Central memory CD8-positive, alpha-beta T cell (primary cell): ENCODE data around the gene CHRNA7.

ENCODE experiments used
- ATAC-seq: fragments of 150-1000 bp; cut with Tn5 transposase; replicated peaks from 2 replicates; pipeline ENCODE4 v1.10.0; 2022; ENCODE audit warnings: mild to moderate bottlenecking, moderate FRiP score, moderate number of reproducible peaks; ENCODE audit not compliant: poor library complexity, severe bottlenecking; ENCODE audit errors: extremely low read depth
- DNase-seq, 2 donors: peaks; one replicate each; pipeline ENCODE4 v3.0.0; 2021; ENCODE audit warnings: low spot score in 2 of 2
- H3K27ac Mint-ChIP-seq: one replicate; pipeline ENCODE4 v1.8.0; 2022; ENCODE audit warnings: low read depth, mild to moderate bottlenecking, moderate library complexity, mixed read lengths
- H3K27me3 Mint-ChIP-seq: one replicate; pipeline ENCODE4 v1.8.0; 2022; ENCODE audit warnings: mixed read lengths
- H3K36me3 Mint-ChIP-seq: one replicate; pipeline ENCODE4 v1.8.0; 2022; ENCODE audit warnings: mild to moderate bottlenecking, moderate library complexity, mixed read lengths; ENCODE audit not compliant: insufficient read depth
- H3K4me1 Mint-ChIP-seq: one replicate; pipeline ENCODE4 v1.8.0; 2022; ENCODE audit warnings: mixed read lengths
- H3K4me3 Mint-ChIP-seq: one replicate; pipeline ENCODE4 v1.8.0; 2022; ENCODE audit warnings: mild to moderate bottlenecking, moderate library complexity, mixed read lengths
- H3K9me3 Mint-ChIP-seq: one replicate; pipeline ENCODE4 v1.8.0; 2022; ENCODE audit warnings: mixed read lengths

CHRNA7 gene

GRCh38 chr15:32033186-32033890 is 3.0 kb downstream of the CHRNA7 start:
- Mint-ChIP-seq H3K36me3 (no peaks in the 10 kb centered on the region), H3K9me3 (no peaks in the 10 kb centered on the region), H3K4me1 (no peaks in the 10 kb centered on the region), H3K4me3 (no peak overlapping the region), H3K27me3 (peaks cover 60% of the 10 kb centered on the region), H3K27ac (no peak overlapping the region)
- ATAC-seq (no peak), DNase-seq (no peak)

DNA sequence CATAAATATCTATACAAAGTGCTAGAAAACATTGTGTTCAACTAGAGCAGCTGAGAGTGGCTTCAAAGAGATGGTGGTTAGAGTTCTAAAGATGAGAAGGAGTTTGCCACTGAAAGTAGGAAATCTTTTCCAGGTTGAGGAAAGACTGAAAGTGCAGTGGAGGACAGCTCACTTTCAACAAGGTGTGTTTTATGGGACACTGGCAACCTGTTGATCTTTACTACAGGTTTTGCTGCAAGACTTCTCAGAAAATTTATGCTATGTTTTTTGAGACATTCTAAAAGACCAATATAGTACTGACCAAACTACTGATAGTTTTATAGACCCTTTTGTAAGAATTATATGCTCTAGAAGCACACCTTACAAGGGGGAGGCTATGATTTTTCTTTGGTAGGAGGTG is 3.8 kb downstream of the CHRNA7 start:
- H3K36me3 Mint-ChIP-seq = no peaks in the 10 kb centered on the region
- H3K4me3 Mint-ChIP-seq = no peak overlapping the region
- no peaks in the 10 kb centered on the region for H3K4me1 Mint-ChIP-seq
- H3K9me3 Mint-ChIP-seq = no peaks in the 10 kb centered on the region
- ATAC-seq (no peak), DNase-seq (no peak)
- peaks cover 55% of the 10 kb centered on the region for H3K27me3 Mint-ChIP-seq
- H3K27ac Mint-ChIP-seq = no peak overlapping the region

GRCh38 chr15:32035285-32035684 is 5.0 kb downstream of the CHRNA7 start:
- no peak overlapping the region for H3K4me3 Mint-ChIP-seq
- no peaks in the 10 kb centered on the region for H3K36me3 Mint-ChIP-seq
- no peak overlapping the region for H3K27ac Mint-ChIP-seq
- no peaks in the 10 kb centered on the region for H3K4me1 Mint-ChIP-seq
- ATAC-seq (no peak), DNase-seq (no peak)
- H3K27me3 Mint-ChIP-seq = peaks cover 57% of the 10 kb centered on the region
- no peaks in the 10 kb centered on the region for H3K9me3 Mint-ChIP-seq

GRCh38 chr15:32036971-32037370 is 6.7 kb downstream of the CHRNA7 start:
- Mint-ChIP-seq H3K36me3 (no peaks in the 10 kb centered on the region), H3K4me3 (no peak overlapping the region), H3K4me1 (no peaks in the 10 kb centered on the region), H3K27ac (no peak overlapping the region), H3K27me3 (peaks cover 59% of the 10 kb centered on the region), H3K9me3 (no peaks in the 10 kb centered on the region)
- ATAC-seq (no peak), DNase-seq (no peak)

DNA sequence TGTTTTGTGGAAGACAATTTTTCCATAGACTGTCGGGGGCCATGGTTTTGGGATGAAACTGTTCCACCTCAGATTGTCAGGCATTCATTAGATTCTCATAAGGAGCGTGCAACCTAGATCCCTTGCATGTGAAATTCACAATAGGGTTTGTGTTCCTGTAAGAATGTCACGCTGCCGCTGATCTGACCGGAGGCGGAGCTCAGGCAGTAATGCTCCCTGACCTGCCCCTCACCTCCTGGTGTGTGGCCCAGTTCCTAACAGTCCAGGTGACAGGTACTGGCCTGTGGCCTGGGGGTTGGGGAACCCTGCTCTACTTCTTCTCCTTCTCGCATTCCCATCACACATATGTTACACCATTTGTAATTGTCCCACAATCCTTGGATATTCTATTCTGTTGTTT is 11.0 kb downstream of the CHRNA7 start:
- peaks cover 65% of the 10 kb centered on the region for H3K27me3 Mint-ChIP-seq
- no peak overlapping the region for H3K4me3 Mint-ChIP-seq
- H3K36me3 Mint-ChIP-seq = peaks cover 2% of the 10 kb centered on the region
- no peaks in the 10 kb centered on the region for H3K9me3 Mint-ChIP-seq
- no peaks in the 10 kb centered on the region for H3K4me1 Mint-ChIP-seq
- DNase-seq (no peak), ATAC-seq (no peak)
- no peak overlapping the region for H3K27ac Mint-ChIP-seq

GRCh38 chr15:32042269-32042972 is 12.1 kb downstream of the CHRNA7 start:
- DNase-seq (no peak), ATAC-seq (no peak)
- peaks cover 2% of the 10 kb centered on the region for H3K36me3 Mint-ChIP-seq
- no peak overlapping the region for H3K4me3 Mint-ChIP-seq
- no peaks in the 10 kb centered on the region for H3K4me1 Mint-ChIP-seq
- H3K9me3 Mint-ChIP-seq = no peaks in the 10 kb centered on the region
- H3K27me3 Mint-ChIP-seq = peaks cover 58% of the 10 kb centered on the region
- no peak overlapping the region for H3K27ac Mint-ChIP-seq

GRCh38 chr15:32053719-32054118 is 23.4 kb downstream of the CHRNA7 start:
- peaks cover 62% of the 10 kb centered on the region for H3K27me3 Mint-ChIP-seq
- DNase-seq (no peak), ATAC-seq (no peak)
- H3K4me3 Mint-ChIP-seq = no peak overlapping the region
- no peaks in the 10 kb centered on the region for H3K9me3 Mint-ChIP-seq
- H3K27ac Mint-ChIP-seq = no peak overlapping the region
- no peaks in the 10 kb centered on the region for H3K36me3 Mint-ChIP-seq
- no peaks in the 10 kb centered on the region for H3K4me1 Mint-ChIP-seq

GRCh38 chr15:32057876-32058425 is 27.6 kb downstream of the CHRNA7 start:
- DNase-seq (no peak), ATAC-seq (no peak)
- peaks cover 61% of the 10 kb centered on the region for H3K27me3 Mint-ChIP-seq
- H3K4me1 Mint-ChIP-seq = no peaks in the 10 kb centered on the region
- no peaks in the 10 kb centered on the region for H3K9me3 Mint-ChIP-seq
- H3K4me3 Mint-ChIP-seq = no peak overlapping the region
- no peak overlapping the region for H3K27ac Mint-ChIP-seq
- H3K36me3 Mint-ChIP-seq = peaks cover 2% of the 10 kb centered on the region

GRCh38 chr15:32060706-32061105 is 30.4 kb downstream of the CHRNA7 start:
- no peak overlapping the region for H3K27ac Mint-ChIP-seq
- H3K9me3 Mint-ChIP-seq = no peaks in the 10 kb centered on the region
- ATAC-seq (no peak), DNase-seq (no peak)
- peaks cover 2% of the 10 kb centered on the region for H3K36me3 Mint-ChIP-seq
- no peak overlapping the region for H3K4me3 Mint-ChIP-seq
- peaks cover 38% of the 10 kb centered on the region for H3K27me3 Mint-ChIP-seq
- H3K4me1 Mint-ChIP-seq = no peaks in the 10 kb centered on the region

GRCh38 chr15:32067115-32067514 is 36.8 kb downstream of the CHRNA7 start:
- no peak for DNase-seq
- no peak for ATAC-seq
- peaks cover 24% of the 10 kb centered on the region for H3K9me3 Mint-ChIP-seq
- H3K27me3 Mint-ChIP-seq = peaks cover 8% of the 10 kb centered on the region
- H3K4me3 Mint-ChIP-seq = no peak overlapping the region
- H3K27ac Mint-ChIP-seq = no peak overlapping the region
- no peaks in the 10 kb centered on the region for H3K36me3 Mint-ChIP-seq
- no peaks in the 10 kb centered on the region for H3K4me1 Mint-ChIP-seq

GRCh38 chr15:32089851-32090359 is 59.6 kb downstream of the CHRNA7 start:
- Mint-ChIP-seq H3K4me3 (no peak overlapping the region), H3K9me3 (peaks cover 12% of the 10 kb centered on the region)

GRCh38 chr15:32091505-32092380 is 61.4 kb downstream of the CHRNA7 start:
- Mint-ChIP-seq H3K27ac (no peak overlapping the region), H3K4me1 (no peaks in the 10 kb centered on the region), H3K9me3 (peaks cover 12% of the 10 kb centered on the region), H3K36me3 (peaks cover 2% of the 10 kb centered on the region), H3K4me3 (no peak overlapping the region), H3K27me3 (peaks cover 47% of the 10 kb centered on the region)
- ATAC-seq (no peak), DNase-seq (no peak)

More at GRCh38 chr15:32089851-32090359, 59.6 kb downstream of the CHRNA7 start:
- Mint-ChIP-seq H3K4me1 (no peaks in the 10 kb centered on the region), H3K27me3 (peaks cover 41% of the 10 kb centered on the region), H3K27ac (no peak overlapping the region), H3K36me3 (peaks cover 2% of the 10 kb centered on the region)
- DNase-seq (no peak), ATAC-seq (no peak)
